Measurements from ENCODE around the gene EHMT1. TPM values are rescaled to one million over a fixed set of nuclear protein-coding genes. Genes with fewer than 3 reads are reported as not detected.
"Not testable (repeated sequence)": the region's sequence is repeated elsewhere in the genome, so short reads cannot be mapped to it uniquely, and the experiment has no call there.

EHMT1 gene
- total and polyA plus RNA-seq, 2 experiments from 2014 or later = 162 to 177 TPM

- TF ChIP-seq EZH2 (IDR thresholded peaks at IDR 0.05; ENCODE audit: low read depth, unreplicated experiment) (no peak), CREB1 (CRISPR knock-in tag; IDR thresholded peaks at IDR 0.05; ENCODE audit: low read depth) (no peak), EZH2phosphoT487 (IDR thresholded peaks at IDR 0.05; ENCODE audit: unreplicated experiment) (no peak), ZNF331 (CRISPR knock-in tag; IDR thresholded peaks at IDR 0.05; ENCODE audit: low read depth) (no peak), CTCF (conservative IDR thresholded peaks at IDR 0.05; ENCODE audit: low read depth in 2 of 2) (no peak), JUNB (IDR thresholded peaks at IDR 0.05; ENCODE audit: unreplicated experiment) (no peak)
Observed at GRCh38 chr9:137809040-137809576, 190.3 kb downstream of the EHMT1 start (continued).

GRCh38 chr9:137809726-137810450, 191.1 kb downstream of the EHMT1 start:
- H3K79me2 ChIP-seq (replicated peaks; ENCODE audit: insufficient read depth); H3K9me2 ChIP-seq (ENCODE audit: insufficient read depth); H3K27ac Mint-ChIP-seq; H3K27me3 Mint-ChIP-seq (ENCODE audit: insufficient read depth, low read depth, poor library complexity); H3F3A ChIP-seq (replicated peaks; ENCODE audit: low read depth); H4K20me1 ChIP-seq (replicated peaks; ENCODE audit: insufficient read depth); H2AFZ ChIP-seq; H3K4me3 ChIP-seq; H3K27ac ChIP-seq (ENCODE audit: low read depth); ATAC-seq; H3K9me3 Mint-ChIP-seq; H3K4me1 ChIP-seq (ENCODE audit: insufficient read depth); H3K27me3 ChIP-seq (ENCODE audit: insufficient read depth); H3K4me1 Mint-ChIP-seq; H3K36me3 ChIP-seq (ENCODE audit: insufficient read depth); H3K4me3 Mint-ChIP-seq; DNase-seq (ENCODE audit: low spot score); H3K4me2 ChIP-seq: not testable (repeated sequence)
- peaks cover 48% of the 10 kb centered on the region for H3K36me3 Mint-ChIP-seq (ENCODE audit: low read depth)

GRCh38 chr9:137811283-137811870, 192.6 kb downstream of the EHMT1 start:
- peaks cover 7% of the 10 kb centered on the region for H3K36me3 ChIP-seq (ENCODE audit: insufficient read depth)
- no peak for DNase-seq (ENCODE audit: low spot score)
- no peak overlapping the region for H2AFZ ChIP-seq
- H3K27ac ChIP-seq (ENCODE audit: low read depth) = no peak overlapping the region
- no peak overlapping the region for H3K4me3 ChIP-seq
- no peak for ATAC-seq
- no peaks in the 10 kb centered on the region for H3K9me3 Mint-ChIP-seq
- H3K27me3 Mint-ChIP-seq (ENCODE audit: insufficient read depth, low read depth, poor library complexity) = peaks cover 9% of the 10 kb centered on the region
- H3K4me2 ChIP-seq = no peak overlapping the region
- peaks cover 52% of the 10 kb centered on the region for H3K36me3 Mint-ChIP-seq (ENCODE audit: low read depth)
- no peaks in the 10 kb centered on the region for H3K4me1 ChIP-seq (ENCODE audit: insufficient read depth)
- no peaks in the 10 kb centered on the region for H3K4me1 Mint-ChIP-seq
- H3F3A ChIP-seq (replicated peaks; ENCODE audit: low read depth) = no peaks in the 10 kb centered on the region
- H3K27ac Mint-ChIP-seq = no peak overlapping the region
- no peaks in the 10 kb centered on the region for H3K27me3 ChIP-seq (ENCODE audit: insufficient read depth)
- H4K20me1 ChIP-seq (replicated peaks; ENCODE audit: insufficient read depth) = no peaks in the 10 kb centered on the region; the same call in 1 of the 2 replicates
- no peak overlapping the region for H3K4me3 Mint-ChIP-seq
- no peaks in the 10 kb centered on the region for H3K9me2 ChIP-seq (ENCODE audit: insufficient read depth)
- H3K79me2 ChIP-seq (replicated peaks; ENCODE audit: insufficient read depth) = no peaks in the 10 kb centered on the region
- TF ChIP-seq CTCF (conservative IDR thresholded peaks at IDR 0.05; ENCODE audit: low read depth in 2 of 2) = no peak
- no peak for TF ChIP-seq EZH2 (IDR thresholded peaks at IDR 0.05; ENCODE audit: low read depth, unreplicated experiment)
- TF ChIP-seq REST (IDR thresholded peaks at IDR 0.05; ENCODE audit: unreplicated experiment) = no peak
- no peak for TF ChIP-seq ETS1 (IDR thresholded peaks at IDR 0.05)
- no peak for TF ChIP-seq ZNF331 (CRISPR knock-in tag; IDR thresholded peaks at IDR 0.05; ENCODE audit: low read depth)
- no peak for TF ChIP-seq POLR2AphosphoS5 (IDR thresholded peaks at IDR 0.05; ENCODE audit: low read depth)
